Measurements from ENCODE around the gene USP17L18.
"Not testable (repeated sequence)": the region's sequence is repeated elsewhere in the genome, so short reads cannot be mapped to it uniquely, and the experiment has no call there.

The USP17L18 gene

GRCh38 chr4:9257824-9258223 lies 9.4 kb downstream of the USP17L18 start, which contains the start of gene USP17L20:
USP17L20 (plus strand) TSS chr4:9258124; CDS start chr4:9258124, 0 bp downstream.
- H3K27me3 ChIP-seq (ENCODE audit: insufficient read depth, low read length); H3K4me3 ChIP-seq (ENCODE audit: low read length): not testable (repeated sequence)
- WGBS, result no CpG with 5 or more reads among the region's 15 CpGs

GRCh38 chr4:9262572-9262971 lies 14.1 kb downstream of the USP17L18 start, which contains the start of gene USP17L21:
USP17L21 (plus strand) TSS chr4:9262872; CDS start chr4:9262872, 0 bp downstream.
- not testable (repeated sequence) for H3K27me3 ChIP-seq (ENCODE audit: insufficient read depth, low read length); H3K4me1 ChIP-seq (ENCODE audit: insufficient read depth, low read length); H3K36me3 ChIP-seq (ENCODE audit: insufficient read depth, low read length); H3K9me3 ChIP-seq (ENCODE audit: insufficient read depth, low read depth, low read length); H3K9ac ChIP-seq (ENCODE audit: low read depth, low read length); H3K27ac ChIP-seq (ENCODE audit: low read depth, low read length); H3K4me3 ChIP-seq (ENCODE audit: low read length)
- no CpG with 5 or more reads among the region's 13 CpGs for WGBS

More at GRCh38 chr4:9257824-9258223, 9.4 kb downstream of the USP17L18 start, which contains the start of gene USP17L20:
- H3K9me3 ChIP-seq (ENCODE audit: insufficient read depth, low read depth, low read length); H3K36me3 ChIP-seq (ENCODE audit: insufficient read depth, low read length); H3K27ac ChIP-seq (ENCODE audit: low read depth, low read length); H3K9ac ChIP-seq (ENCODE audit: low read depth, low read length); H3K4me1 ChIP-seq (ENCODE audit: insufficient read depth, low read length): not testable (repeated sequence)

- not testable (repeated sequence) for H3K27me3 ChIP-seq (ENCODE audit: insufficient read depth, low read length); H3K27ac ChIP-seq (ENCODE audit: low read depth, low read length); H3K9me3 ChIP-seq (ENCODE audit: insufficient read depth, low read depth, low read length); H3K36me3 ChIP-seq (ENCODE audit: insufficient read depth, low read length); H3K4me1 ChIP-seq (ENCODE audit: insufficient read depth, low read length); H3K9ac ChIP-seq (ENCODE audit: low read depth, low read length); H3K4me3 ChIP-seq (ENCODE audit: low read length)
- WGBS, result no CpG with 5 or more reads among the region's 15 CpGs
Measured at GRCh38 chr4:9267319-9267718, 18.9 kb downstream of the USP17L18 start, which contains the start of gene USP17L22. USP17L22 (plus strand) TSS chr4:9267619; CDS start chr4:9267619, 0 bp downstream.

- not testable (repeated sequence) for H3K27me3 ChIP-seq (ENCODE audit: insufficient read depth, low read length); H3K9ac ChIP-seq (ENCODE audit: low read depth, low read length); H3K27ac ChIP-seq (ENCODE audit: low read depth, low read length); H3K4me3 ChIP-seq (ENCODE audit: low read length); H3K4me1 ChIP-seq (ENCODE audit: insufficient read depth, low read length); H3K36me3 ChIP-seq (ENCODE audit: insufficient read depth, low read length); H3K9me3 ChIP-seq (ENCODE audit: insufficient read depth, low read depth, low read length)
- 76% methylated on average over 5 of the region's 10 CpGs for WGBS
Measured at GRCh38 chr4:9271719-9272118, 23.3 kb downstream of the USP17L18 start.
